ENCODE data around the gene ZNF75A.
A peak's percentile ranks its signal among the peaks of the same experiment; 100 is the strongest.
"Not testable (repeated sequence)": the region's sequence is repeated elsewhere in the genome, so short reads cannot be mapped to it uniquely, and the experiment has no call there.

Gene ZNF75A

DNA sequence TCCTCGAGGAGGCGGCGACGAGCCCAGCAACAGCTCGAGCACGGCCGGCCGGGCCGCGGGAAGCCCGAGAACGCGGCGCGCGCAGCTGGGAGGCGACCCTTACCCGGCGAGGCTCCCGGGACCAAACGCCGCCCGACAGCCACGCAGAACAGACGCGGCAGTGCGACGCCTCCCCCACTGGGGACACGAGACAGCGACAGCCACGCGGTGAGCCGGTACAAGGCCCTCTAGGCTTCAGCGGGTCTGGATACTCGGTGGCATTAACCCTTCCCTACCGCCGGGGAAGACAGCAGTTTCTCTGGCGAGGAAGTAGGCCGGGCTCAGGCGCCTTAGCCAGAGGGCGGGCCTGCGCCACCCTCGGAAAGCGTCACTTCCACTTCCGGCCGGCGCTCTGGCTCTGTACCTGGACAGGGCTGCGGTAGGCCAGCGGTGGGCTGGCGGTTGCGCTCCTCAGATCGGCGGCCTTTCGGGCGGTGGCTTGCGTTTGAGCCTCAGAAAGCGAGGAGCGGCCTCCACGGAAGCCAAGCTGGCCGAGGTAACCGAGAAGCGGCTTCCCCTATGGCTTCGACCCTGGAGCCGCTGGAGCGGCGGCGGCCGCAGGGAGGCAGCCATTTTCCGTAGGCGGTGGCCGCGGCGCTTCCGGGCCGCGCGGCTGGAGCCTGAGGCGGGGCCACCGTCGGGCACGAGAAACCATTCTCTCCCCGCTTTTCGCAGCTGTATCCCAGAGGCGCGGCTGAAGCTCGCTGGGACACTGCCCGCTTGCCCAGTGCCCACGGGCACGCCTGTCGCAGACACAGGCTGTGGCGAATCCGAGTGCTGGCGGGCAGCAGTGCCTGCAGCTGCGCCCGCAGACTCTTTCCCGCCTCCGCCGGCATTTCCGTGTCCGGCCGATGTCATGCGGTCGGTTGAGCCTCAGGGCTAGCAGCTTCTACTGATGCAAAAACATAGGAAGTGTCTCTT lies at the start of gene ZNF75A, which contains the start of gene TIGD7:
Gene ZNF75A, plus strand, starts transcription at position 389 of the 960 bp plus-strand sequence. CDS start 2,932 bp downstream, outside the sequence.
Gene TIGD7, minus strand, starts transcription at position 322 of the 960 bp plus-strand sequence. CDS start 4,816 bp downstream, outside the sequence.
- peak; percentile 92 for DNase-seq (ENCODE audit: low spot score)

DNA sequence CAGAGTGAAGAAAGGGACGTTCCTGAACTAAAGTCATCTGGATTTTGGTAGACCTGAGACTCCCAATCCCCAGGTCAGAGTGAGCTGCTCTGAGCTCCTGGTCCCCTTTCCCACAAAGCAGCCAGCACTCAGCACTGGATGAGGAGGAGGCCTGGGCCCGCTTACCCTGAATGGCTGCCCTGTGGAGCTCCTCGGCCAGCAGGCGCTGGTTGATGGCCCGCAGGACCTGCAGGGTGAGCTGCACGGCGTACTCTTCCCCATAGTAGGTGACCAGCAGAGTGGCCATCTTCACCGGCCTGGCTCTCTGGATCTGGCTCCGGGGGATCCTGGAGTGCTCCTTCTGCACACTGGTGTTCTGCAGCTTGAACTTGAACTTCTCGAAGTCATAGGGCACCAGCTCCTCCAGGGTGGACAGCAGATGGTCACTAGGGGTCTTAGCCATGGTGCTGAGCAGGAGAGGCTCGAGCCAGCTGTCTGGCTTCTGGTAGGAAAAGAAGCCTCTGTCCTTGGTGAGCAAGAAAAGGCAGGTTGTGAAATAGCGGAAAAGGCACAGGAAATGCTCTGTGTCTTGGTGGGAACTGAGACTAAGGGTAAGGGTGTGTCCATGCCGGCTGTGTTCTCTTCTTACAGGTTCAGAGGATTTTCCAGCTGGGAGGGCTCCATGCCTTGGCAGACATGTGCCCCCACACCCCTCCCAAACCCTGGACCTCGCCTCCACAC lies 49.0 kb upstream of the ZNF75A start, which contains the start of gene MEFV:
Gene MEFV, minus strand, starts transcription at position 488 of the 720 bp plus-strand sequence. Its CDS starts 46 bp downstream, at position 442.
- no peak for DNase-seq (ENCODE audit: low spot score)

DNA sequence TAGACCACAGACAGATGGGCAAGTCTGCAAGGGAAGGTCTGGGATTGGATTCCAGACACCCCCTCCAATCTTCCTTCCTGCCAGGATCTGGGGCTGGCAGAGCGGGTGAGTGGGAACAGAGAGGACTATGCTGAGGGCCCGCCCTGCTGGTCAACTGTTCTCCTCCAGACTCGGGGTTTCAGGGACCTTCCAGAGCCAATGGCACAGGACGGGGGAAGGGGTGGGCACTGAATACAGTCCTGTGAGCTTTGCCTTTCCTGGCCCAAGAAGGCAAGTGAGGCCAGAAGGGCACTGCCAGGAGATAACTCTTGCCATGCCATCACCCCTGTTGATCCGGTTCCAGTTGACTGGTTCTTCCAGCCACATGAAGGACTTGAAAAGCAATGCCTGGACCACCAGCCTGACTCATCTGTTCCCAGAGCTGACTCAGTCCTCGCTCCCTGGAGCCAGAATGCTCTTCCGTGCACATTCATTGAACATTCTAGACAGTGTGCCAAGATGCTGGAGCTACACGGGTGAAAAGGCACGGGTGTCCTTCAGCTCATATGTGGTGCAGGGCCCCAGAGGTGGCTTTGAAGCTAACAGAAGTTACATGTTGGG lies 48.3 kb upstream of the ZNF75A start:
- DNase-seq (ENCODE audit: low spot score): no peak

DNA sequence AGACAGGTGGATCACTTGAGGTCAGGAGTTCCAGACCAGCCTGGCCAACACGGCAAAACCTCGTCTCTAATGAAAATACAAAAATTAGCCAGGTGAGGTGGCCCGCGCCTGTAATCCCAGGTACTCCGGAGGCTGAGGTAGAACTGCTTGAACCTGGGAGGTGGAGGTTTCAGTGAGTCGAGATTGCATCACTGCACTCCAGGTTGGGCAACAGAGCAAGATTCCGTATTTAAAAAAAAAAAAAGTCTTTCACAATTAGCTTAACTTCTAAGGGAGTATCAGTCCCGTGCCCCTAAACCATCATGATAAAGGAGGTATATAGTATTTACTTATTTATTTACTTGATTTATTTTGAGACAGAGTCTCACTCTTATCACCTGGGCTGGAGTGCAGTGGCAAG lies 45.5 kb upstream of the ZNF75A start:
- no peak for DNase-seq (ENCODE audit: low spot score)

DNA sequence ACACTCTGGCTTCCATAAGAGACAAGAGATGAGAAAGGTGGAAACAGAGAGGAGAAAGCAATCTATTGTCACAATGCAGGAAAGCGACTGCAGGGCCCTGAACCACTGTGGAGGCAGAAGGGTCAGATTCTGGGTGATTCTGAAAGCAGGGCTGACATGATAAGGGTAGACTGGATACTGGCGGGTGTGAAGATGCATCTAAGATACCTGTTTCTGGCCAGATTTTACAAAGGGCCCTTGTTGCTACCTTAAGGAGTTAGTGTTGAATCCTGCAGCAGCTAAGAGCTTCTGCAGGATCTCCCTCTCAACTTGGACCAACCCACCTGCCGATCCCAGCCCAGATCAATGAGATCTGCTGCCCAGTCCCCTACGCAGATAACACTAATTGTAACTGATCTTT lies 42.8 kb upstream of the ZNF75A start:
- no peak for DNase-seq (ENCODE audit: low spot score)

DNA sequence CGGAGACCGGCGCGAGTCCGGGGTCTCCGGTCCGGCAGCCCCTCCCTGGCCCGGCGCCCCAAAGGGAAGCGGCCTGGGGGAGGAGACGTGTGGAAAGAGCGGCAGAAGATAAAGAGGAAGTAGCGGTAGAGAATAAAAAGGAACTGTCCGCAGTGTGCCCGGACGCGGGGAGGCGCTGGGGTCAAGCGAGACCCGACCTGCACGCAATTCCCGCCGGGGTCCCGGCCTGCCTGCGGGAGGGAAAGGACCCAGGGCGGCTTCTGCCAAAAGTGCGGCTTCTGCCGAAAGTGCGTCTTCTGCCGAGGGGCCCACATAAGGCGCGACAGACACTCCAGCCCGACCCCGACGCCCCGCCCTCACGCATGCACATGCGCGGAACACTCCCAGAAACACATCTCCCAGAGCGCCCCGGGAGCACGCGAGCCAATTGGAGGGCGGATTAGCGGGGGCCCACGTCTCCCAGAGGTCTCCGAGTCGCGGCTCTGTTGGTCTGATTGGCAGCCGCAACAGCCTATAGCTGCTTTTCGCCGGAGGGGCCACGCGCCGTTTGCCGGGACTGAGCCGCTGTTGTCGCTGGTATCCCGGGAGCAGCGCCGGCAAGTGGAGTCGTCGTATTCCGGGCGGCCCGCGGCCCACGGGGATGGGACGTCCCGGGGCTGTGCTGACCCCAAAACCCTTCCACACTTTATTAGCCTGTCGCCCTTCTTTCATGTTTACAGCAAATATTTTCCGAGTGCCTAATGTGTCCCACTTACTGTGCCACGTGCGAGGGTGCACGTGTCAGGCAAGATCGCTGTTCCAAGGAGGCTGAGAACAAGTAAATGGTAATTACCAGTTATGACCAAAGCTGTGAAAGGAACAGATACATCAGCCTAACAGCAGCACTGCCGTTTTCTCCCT lies 40.9 kb upstream of the ZNF75A start:
- DNase-seq (ENCODE audit: low spot score): peak; percentile 98

DNA sequence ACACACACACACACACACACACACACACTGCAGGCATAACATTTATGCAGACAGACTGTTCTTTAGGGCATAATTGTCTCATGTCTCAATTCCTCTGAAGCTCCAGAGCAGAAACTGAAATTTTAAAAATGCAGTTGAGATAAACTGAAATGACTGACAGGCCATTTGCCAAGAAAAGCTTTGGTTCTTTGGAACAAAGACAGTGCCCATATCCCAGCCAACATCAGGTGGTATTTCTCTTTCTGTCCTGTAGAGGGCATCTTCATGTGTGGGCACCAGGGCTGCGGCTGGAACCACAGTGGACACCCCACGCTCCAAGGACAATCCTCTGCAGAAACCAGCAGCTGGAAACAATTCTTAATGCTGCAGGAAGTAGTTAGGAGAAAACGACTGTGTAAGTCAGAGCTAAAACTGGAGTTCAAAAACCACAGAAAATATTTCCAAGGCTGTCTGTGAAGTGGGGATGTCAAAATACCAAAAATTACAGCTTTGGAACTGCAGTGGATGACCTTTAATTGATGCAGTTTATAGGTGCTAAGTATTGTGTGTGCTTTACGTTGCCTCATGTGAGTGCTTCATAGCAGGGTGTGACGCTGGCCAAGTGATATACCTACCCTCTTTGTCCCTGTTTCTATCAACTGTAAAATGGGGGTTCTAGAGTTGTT lies 38.3 kb upstream of the ZNF75A start:
- peak; percentile 32 for DNase-seq (ENCODE audit: low spot score)

DNA sequence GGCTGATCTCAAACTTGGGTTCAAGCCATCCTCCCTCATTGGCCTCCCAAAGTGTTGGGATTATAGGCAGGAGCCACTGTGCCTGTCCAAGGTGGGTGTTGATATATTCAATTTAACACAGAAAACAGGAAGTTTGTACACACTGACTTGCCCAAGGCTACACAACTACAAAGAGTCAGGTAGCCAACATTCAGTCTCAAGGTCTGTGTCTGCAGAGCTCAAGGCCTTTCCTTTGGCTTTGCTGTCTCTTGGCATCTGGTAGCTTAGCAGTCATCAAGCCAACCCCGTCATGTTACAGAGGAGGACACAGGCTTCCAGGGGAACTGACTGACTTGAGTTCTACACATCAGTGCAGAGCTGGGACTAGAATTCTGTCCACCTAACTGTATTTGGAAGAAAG lies 37.0 kb upstream of the ZNF75A start:
- DNase-seq (ENCODE audit: low spot score): no peak

DNA sequence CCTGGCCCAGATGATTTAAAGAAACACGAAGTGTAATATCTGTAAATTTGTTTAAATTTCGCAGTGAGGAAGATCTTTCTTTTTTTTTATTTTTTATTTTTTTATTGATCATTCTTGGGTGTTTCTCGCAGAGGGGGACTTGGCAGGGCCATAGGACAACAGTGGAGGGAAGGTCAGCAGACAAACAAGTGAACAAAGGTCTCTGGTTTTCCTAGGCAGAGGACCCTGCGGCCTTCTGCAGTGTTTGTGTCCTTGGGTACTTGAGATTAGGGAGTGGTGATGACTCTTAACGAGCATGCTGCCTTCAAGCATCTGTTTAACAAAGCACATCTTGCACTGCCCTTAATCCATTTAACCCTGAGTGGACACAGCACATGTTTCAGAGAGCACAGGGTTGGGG lies 34.6 kb upstream of the ZNF75A start:
- not testable (repeated sequence) for DNase-seq (ENCODE audit: low spot score)

DNA sequence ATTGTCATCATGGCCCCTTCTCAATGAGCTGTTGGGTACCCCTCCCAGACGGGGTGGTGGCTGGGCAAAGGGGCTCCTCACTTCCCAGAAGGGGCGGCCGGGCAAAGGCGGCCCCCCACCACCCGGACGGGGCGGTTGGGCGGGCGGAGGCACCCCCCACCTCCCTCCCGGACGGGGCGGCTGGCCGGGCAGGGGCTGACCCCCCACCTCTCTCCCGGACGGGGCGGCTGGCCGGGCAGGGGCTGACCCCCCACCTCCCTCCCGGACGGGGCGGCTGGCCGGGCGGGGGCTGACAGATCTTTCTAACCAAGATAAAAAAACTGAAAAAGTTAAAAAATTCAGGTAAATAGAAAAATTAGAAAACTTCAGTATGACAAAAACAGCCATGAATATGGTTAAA lies 34.0 kb upstream of the ZNF75A start:
- DNase-seq (ENCODE audit: low spot score): not testable (repeated sequence)

DNA sequence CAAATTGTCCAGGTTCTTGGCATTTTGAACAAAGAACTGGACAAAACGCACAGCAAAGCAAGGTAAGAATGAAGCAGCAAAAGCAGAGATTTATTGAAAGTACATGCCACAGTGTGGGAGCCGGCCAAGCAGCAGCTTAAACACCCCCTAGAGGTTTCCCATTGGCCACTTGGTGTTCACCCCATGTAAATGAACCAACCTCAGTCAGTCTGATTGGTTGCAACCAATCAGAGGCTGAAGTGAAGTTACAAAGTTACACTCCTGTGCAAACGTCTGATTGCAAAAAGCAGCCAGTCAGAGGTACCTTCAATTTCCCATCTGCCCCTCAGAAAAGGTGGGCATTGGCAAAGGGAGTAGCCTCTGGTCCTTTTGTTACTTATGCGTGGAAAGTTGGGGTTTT lies 30.8 kb upstream of the ZNF75A start:
- DNase-seq (ENCODE audit: low spot score): no peak

DNA sequence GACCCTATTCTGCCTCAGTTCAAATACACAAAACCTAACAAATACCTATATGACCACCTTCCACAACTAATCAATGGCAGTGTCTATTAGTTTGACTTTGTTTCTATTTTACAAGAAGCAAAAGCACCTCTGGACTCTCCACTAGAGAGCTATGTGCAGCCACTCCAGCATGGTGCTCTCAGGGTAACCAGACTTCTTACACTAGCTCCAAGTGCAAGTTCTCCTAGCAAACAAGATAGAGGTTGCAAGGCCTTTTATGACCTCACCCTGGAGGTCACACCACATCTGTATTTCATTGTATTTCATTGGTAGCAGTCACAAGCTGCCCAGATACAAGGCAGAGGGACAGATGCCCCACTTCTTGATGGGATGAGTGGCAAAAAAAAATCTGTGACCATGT lies 30.4 kb upstream of the ZNF75A start:
- DNase-seq (ENCODE audit: low spot score): no peak

DNA sequence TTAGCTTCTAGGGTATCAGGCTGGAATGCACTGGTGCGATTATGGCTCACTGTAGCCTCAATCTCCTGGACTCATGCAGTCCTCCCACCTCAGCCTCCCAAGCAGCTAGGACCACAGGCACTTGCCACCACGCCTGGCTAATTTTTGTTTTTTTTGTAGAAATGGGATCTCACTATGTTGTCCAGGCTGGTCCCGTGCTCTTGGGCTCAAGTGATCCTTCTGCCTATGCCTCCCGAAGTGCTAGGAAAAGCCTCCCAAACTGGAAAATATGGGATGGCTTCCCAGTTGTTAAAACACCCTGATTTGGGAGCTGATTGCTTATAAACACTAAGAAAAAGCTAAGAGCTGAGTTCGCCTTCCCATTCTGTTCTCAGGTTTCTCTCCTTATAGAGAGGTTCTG lies 28.6 kb upstream of the ZNF75A start:
- no peak for DNase-seq (ENCODE audit: low spot score)

DNA sequence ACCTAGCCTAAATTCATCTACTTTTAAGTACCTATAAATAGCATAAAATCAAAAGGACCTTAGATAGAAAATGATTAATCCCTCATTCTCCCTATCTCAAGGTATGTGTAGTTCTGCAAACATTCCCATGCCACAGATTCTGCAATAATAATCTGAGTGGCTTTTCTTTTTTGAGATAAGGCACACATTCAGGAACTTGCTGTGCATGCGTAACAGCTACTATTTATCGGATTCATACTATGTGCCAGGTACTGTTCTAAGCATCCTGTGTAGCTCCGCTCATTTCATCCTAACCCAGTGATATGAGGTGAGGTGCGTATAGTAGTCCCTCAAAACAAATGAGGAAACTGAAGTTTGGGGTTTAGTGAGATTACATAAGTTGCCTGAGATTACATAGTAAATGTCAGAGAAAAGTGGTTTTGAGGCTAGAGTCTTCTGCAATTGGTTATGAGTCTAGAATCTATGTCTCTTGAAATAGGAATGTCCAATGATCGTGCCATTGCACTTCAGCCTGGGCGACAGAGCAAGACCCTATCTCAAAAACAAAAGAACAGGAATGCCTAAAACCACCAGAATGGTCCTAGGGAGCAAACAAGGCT lies 24.0 kb upstream of the ZNF75A start:
- no peak for DNase-seq (ENCODE audit: low spot score)

DNA sequence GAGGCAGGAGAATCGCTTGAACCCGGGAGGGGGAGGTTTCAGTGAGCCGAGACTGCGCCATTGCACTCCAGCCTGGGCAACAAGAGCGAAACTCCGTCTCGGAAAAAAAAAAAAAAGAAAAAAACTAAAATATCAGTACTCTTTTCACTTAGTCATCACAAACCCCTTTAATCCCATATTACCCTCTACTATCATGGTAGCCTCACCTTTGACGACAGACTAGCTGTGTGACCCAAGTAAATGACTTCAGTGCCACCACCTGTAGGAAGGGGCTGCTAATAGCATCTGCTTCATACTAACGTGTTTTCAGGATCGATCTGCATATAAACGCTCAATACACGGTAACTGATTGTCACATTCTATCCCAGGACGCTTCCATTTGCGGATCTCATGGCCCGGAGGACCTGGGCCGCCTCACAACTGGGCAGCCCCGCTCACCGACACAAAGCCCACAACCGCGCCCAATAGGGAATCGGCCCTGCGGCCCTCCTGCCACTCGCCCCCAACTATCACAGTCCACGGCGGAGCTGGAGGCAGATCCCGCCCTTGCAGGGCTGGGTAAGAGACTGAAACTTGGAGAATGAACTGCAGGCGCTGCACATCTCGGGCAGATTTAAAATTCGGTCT lies 23.1 kb upstream of the ZNF75A start:
- DNase-seq (ENCODE audit: low spot score): no peak

DNA sequence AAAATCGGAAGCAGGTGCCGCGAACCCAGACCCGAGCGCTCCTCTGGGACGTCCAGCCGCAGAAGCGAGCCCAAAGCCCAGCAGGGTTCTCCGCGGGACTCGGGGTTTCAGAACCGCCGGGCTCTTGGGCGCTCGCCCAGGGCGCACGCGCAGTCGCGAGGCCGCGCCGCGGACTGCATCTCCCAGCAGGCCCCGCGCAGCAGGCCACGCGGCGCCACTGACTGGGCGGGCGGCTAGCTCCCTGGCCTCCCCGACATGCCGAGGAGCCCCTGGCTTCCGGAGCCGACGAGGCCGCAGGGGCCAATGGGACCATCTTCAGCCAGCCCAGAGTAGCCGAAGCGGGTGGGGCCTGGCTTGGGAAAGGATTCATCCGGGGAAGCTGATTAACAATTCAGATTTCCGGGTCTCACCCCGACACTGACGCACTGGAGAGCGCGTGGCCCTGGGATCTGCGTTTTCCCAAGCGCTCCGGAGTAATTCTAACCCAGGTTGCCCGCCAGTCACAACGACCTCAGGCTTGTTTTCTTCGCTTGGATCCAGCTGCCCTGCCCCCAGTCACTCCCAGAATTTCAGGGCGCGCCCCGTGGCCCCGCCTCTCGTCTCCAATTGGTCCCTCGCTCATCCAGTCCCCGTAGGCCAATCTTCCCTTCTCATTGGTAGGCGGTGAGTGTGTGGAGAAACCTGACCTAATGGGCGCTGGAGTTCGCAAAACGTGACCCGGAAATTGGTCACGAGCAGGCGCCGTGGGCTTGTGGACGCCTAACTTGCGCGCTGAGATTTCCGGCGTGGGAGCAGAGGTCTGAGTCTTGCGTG lies 22.4 kb upstream of the ZNF75A start, which contains the start of gene ZNF263:
Gene ZNF263, plus strand, starts transcription at position 762 of the 813 bp plus-strand sequence. CDS start 328 bp downstream, outside the sequence.
- peak; percentile 98 for DNase-seq (ENCODE audit: low spot score)

DNA sequence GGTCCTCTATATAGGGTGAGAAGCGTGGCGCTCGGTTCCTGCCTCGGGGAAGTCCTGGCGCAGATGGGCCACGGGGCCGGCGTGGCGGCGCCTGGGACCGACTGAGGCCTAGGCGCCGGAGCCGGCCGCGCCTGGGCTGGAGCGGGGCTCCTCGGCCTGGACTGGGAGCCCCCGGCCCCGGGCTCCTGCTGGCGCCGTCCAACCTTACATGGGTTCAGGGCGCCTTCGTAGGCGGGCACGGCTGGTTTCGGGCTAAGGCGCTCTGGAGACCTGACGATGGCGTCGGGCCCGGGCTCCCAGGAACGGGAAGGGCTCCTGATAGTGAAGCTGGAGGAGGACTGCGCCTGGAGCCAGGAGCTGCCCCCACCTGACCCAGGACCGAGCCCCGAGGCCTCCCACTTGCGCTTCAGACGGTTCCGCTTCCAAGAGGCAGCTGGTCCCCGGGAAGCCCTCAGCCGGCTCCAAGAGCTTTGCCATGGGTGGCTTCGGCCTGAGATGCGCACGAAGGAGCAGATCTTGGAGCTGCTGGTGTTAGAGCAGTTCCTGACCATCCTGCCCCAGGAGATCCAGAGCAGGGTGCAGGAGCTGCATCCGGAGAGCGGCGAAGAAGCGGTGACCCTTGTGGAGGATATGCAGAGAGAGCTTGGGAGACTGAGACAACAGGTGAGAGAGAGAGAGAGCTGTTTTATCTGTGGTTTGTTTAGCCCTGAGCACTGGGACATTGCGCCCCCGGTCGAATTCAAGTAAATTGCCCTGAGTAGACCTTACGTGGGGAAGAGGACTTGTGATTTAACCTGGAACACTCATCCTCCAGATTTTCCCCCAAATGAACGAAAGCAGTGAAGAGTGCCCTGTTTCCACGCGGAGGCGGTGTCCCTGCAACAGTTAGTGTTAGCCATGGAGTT lies 21.5 kb upstream of the ZNF75A start:
- no peak for DNase-seq (ENCODE audit: low spot score)

DNA sequence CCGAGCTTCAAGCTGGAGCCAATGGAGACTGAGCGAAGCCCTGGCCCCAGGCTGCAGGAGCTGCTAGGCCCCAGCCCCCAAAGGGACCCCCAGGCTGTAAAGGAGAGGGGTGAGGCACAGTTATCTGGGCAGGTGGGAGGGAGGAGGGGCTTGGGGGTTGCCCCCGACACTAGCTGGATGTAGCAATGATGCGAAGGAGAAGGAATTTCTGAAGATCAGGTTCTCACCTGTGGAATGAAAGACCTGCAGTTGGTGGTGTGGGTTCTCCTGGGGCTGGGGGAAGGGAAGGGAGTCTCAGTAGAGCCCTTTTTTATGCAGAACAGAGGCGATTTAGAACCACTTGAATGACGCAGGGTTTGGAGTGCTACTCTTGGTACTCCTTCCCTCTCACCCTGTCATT lies 20.2 kb upstream of the ZNF75A start:
- DNase-seq (ENCODE audit: low spot score): no peak
